Umbilical cord (tissue), 2 donors: ENCODE measurements around the gene NSG1. TPM values are rescaled to one million over a fixed set of nuclear protein-coding genes. Genes with fewer than 3 reads are reported as not detected.

Experiments
- DNase-seq: peaks from one replicate; pipeline ENCODE4 v3.0.0-alpha.2; 2015; ENCODE audit warnings: low spot score
- total RNA-seq: library from RNA; depleted of rRNA; stranded (reverse); fragments of >200 nt; gene quantifications from one replicate; pipeline ENCODE4 v1.2.3, GENCODE V29; 2014; ENCODE audit warnings: low replicate concordance; ENCODE audit not compliant: insufficient read depth

Gene NSG1
- total RNA-seq, 1 donor from 2014 or later = 17.6 TPM

DNA sequence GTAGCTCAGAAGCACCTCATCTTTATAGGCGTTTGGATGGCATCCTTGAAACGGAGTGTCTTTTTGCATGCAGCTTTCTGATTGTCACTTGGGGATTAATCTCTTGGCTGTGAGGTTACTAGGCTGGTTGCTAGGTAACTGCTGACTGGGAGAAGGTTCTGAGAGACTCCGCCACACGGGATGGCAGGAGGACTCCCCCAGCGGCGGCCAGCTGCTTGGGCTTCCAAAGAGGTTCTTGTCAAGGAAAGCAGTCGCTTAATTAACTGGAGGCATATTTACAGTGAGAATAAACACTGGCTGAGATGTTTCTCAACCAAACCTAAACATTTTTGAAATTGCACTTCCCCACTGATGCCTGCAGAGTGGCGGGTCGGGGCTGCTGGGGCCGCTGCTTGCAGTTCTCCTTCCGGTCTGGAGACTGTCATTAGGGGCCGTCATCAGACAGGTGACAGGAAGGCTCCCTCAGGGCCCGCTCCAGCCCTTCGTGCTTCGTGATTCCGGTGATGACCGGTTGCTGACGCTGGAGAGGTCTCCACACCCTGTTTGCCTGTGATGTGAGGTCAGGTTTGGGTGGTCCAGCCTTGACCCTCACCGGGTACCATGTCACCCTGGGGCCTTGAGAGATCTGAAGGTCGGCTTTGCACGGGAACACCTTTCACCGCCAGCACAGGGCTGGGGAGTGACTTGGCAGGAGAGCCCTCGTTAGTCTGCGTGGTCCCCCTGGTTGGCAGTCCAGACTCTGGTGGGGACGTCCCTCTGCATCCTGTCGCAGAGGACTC, 9.1 kb downstream of the NSG1 start:
- DNase-seq = no peak

DNA sequence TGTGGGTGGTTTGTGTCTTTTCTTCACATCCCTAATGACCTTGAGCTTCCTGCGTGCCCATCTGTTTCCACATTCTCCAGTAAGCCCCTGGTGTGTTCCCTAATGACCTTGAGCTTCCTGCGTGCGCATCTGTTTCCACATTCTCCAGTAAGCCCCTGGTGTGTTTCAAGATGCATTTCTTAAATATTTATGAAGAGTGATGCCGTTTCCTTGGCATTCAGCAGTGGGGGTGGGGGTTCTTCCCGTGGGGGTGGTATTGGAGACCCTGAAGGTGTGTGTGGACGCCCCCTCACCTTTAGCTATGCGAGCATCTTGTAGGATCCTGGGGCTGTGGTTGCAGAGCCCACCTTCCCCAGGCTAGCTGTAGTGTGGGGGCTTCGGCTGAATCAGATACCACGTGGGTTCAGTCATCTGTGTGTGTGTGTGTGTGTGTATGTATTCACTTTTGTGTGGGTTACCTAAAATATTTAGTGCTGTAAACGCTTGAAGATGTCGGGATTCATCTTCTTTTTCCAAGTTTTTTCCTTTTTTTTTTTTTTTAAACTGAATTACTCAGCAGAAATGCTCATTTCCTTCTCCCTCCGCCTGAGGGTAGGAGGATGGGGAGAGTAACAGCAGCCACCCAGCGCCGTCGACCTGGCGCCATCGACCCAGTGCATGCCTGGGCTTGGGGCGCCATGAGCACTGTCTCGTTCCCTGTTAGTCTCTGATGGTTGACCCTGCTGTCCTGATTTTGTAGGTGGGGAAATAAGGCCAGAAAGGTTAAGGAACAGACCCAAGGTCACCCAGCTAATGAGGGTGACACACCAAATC, 9.9 kb downstream of the NSG1 start:
- no peak for DNase-seq

DNA sequence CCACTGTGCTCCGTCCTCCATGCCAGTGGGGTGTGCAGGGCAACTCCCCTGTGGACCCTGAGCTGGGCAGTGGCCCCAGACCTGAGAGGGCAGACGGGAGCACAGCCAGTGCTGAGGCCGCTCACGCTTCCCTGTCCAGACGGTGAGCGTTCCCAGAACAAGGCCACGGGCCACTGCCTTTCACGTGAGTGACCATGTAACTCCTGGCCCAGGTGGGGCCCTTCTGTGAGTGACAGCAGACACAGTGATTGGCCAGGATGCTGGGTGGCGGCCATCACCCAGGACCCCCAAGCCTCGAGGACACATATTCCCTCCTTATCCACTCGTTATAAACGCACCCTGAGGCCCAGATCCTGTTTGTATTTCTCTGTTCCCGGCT, 10.5 kb downstream of the NSG1 start:
- DNase-seq = no peak

- no peak for DNase-seq
Measured at GRCh38 chr4:4398430-4398829, 11.5 kb downstream of the NSG1 start.

DNA sequence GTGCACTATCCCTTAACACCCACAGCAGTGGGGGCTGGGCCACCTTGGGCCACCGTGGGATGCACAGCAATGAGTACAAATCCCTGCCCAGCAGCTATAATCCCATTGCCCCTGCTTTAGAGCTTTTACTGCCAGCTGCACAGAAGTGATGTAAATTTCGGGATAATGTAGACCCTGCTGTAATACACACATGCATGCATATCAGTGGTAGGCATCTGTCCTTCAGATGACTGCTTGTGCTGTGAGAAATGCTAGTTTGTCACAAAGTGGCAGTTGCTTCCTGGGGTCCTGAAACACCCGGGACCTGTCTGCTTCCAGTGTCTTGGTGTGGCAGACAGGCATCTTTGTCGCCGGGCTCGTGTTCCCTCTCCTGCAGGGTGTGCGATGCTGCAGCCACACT, 14.1 kb downstream of the NSG1 start:
- DNase-seq = no peak

GRCh38 chr4:4402966-4403365, 16.1 kb downstream of the NSG1 start:
- no peak for DNase-seq

GRCh38 chr4:4405358-4405962, 18.6 kb downstream of the NSG1 start:
- DNase-seq = no peak

- no peak for DNase-seq
Measured at GRCh38 chr4:4406455-4407298, 19.8 kb downstream of the NSG1 start.

DNA sequence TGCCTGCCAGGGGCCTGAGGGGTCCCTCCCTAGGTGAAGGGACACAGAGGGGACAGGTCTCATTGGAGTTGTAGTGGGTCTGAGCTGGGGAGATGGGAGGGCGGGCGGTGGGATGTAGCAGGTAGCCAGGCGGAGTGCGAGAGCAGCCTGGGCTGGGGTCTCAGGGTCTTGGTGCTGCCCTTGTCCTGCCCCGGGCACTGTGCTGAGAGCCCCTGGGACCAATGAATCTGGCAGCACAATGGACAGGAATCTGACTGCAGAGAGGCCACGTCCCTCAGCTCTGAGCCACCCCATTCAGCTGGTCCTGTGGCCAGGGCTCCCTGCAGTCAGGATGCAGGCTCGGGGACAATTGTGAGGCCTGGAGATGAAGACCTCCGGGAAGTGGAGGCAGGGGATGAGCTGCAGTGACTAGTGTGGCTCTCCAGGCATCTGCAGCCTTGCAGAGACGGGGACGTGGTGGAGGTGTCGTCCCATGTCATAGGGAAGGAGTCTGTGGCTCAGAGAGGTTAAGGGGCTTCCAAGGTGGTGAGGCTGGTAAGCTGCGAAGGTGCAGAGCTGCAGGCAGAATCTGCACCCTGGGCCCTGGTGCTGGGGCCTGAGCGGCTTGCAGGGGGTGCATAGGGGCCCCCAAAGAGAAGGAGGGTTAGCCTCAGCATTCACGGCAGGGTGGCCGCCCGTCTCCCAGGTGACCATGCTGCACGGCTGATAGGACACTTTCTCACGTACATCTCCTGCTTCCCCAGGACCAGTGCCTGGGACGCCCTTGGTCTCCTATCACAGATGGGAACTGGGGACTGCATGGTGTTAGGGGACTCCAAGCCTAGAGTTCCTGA, 20.6 kb downstream of the NSG1 start:
- DNase-seq = no peak

- DNase-seq = no peak
Measured at GRCh38 chr4:4408132-4408523, 21.2 kb downstream of the NSG1 start.

- DNase-seq = no peak
Measured at GRCh38 chr4:4408576-4409335, 21.9 kb downstream of the NSG1 start.

GRCh38 chr4:4409416-4410115, 22.7 kb downstream of the NSG1 start:
- DNase-seq = no peak

DNA sequence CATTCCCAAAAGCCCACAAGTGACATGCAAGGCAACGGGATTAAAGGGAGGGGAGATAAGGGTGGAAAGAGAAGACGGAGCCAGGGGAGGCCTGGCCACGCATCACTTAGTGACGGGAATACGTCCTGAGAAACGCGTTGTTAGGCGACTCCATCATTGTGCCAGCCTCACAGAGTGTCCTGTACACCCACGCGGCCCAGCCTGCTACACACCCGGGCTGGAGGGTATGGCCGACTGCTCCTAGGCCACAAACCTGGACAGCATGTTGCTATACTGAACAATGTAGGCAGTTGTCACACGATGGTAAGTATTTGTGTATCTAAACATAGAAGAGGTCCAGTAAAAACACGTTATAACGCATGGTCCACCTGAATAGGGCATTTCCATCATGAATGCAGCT, 23.4 kb downstream of the NSG1 start:
- no peak for DNase-seq

- DNase-seq = no peak
Measured at GRCh38 chr4:4411906-4412305, 25.0 kb downstream of the NSG1 start.

GRCh38 chr4:4412641-4413372, 25.9 kb downstream of the NSG1 start:
- no peak for DNase-seq

GRCh38 chr4:4413373-4413725, 26.4 kb downstream of the NSG1 start:
- DNase-seq = no peak

DNA sequence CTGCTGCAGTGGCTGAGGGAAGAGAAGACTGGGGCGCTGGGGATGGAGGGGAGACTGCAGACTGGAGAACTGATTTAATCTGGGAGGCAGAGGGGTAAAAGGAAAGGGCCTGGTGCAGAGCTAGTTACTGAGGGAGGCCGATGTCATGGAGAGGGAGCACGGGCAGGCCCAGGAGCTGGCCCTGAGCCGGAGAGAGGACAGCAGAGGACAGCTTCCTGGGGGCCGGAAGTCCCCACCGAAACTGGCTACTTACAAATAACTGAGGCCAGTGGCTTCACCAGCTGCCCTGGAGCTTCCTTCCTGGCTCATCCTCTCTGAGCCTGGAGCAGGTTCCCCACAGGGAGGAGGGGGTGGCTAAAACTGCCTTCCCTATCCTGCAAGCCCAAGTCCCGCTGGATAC, 26.9 kb downstream of the NSG1 start:
- no peak for DNase-seq

- DNase-seq = no peak
Measured at GRCh38 chr4:4415107-4415805, 28.4 kb downstream of the NSG1 start.
